HG02884 (cell line): ENCODE data around the gene IVL.
A peak's percentile ranks its signal among the peaks of the same experiment; 100 is the strongest.

ENCODE experiments used
- ATAC-seq: cut with Tn5 transposase; IDR thresholded peaks from one replicate; pipeline ENCODE4 v1.9.1; 2021; ENCODE audit warnings: mild to moderate bottlenecking, moderate library complexity; ENCODE audit not compliant: unreplicated experiment

IVL gene

GRCh38 chr1:152907686-152908601, at the start of gene IVL:
IVL (plus strand) TSS chr1:152908546; CDS start chr1:152909798, 1,252 bp downstream.
- no peak for ATAC-seq

GRCh38 chr1:152859696-152860095, 48.6 kb upstream of the IVL start, which contains the start of gene LCE7A:
LCE7A (plus strand) TSS chr1:152859996; CDS start chr1:152860698, 702 bp downstream.
- no peak for ATAC-seq

GRCh38 chr1:152860129-152860528, 48.2 kb upstream of the IVL start:
- no peak for ATAC-seq

- no peak for ATAC-seq
Measured at GRCh38 chr1:152861374-152861773, 47.0 kb upstream of the IVL start.

GRCh38 chr1:152864443-152864842, 43.9 kb upstream of the IVL start:
- ATAC-seq = no peak

- no peak for ATAC-seq
Measured at GRCh38 chr1:152866321-152866720, 42.0 kb upstream of the IVL start.

- peak; percentile 65 for ATAC-seq
Measured at GRCh38 chr1:152869808-152870419, 38.4 kb upstream of the IVL start.

GRCh38 chr1:152870831-152871730, 37.3 kb upstream of the IVL start:
- no peak for ATAC-seq

- ATAC-seq = no peak
Measured at GRCh38 chr1:152871731-152872126, 36.6 kb upstream of the IVL start.

GRCh38 chr1:152873495-152873894, 34.9 kb upstream of the IVL start:
- ATAC-seq = no peak

GRCh38 chr1:152876827-152877226, 31.5 kb upstream of the IVL start:
- ATAC-seq = no peak

- ATAC-seq = no peak
Measured at GRCh38 chr1:152878042-152878441, 30.3 kb upstream of the IVL start, which contains the start of gene SMCP. SMCP (plus strand) TSS chr1:152878322; CDS start chr1:152884423, 6,101 bp downstream.

- ATAC-seq = no peak
Measured at GRCh38 chr1:152879559-152880198, 28.7 kb upstream of the IVL start.

- ATAC-seq = no peak
Measured at GRCh38 chr1:152880316-152880715, 28.0 kb upstream of the IVL start.

- ATAC-seq = no peak
Measured at GRCh38 chr1:152880907-152881306, 27.4 kb upstream of the IVL start.

GRCh38 chr1:152884085-152884484, 24.3 kb upstream of the IVL start:
- ATAC-seq = no peak

GRCh38 chr1:152884506-152884905, 23.8 kb upstream of the IVL start:
- ATAC-seq = no peak

- no peak for ATAC-seq
Measured at GRCh38 chr1:152884966-152885624, 23.3 kb upstream of the IVL start.

- no peak for ATAC-seq
Measured at GRCh38 chr1:152886085-152886484, 22.3 kb upstream of the IVL start.
